ENCODE measurements around the gene HES2.
"Not testable (repeated sequence)": the region's sequence is repeated elsewhere in the genome, so short reads cannot be mapped to it uniquely, and the experiment has no call there.

Gene HES2

GRCh38 chr1:6437012-6437700 is 17.4 kb upstream of the HES2 start:
- DNase-seq (ENCODE audit: low read depth in 3 of 3, low spot score in 1 of 3), result not testable (repeated sequence)

- not testable (repeated sequence) for DNase-seq (ENCODE audit: low read depth in 3 of 3, low spot score in 1 of 3)
These were observed 16.6 kb upstream of the HES2 start for GRCh38 chr1:6436277-6436676.

- no peak for DNase-seq (ENCODE audit: low read depth in 3 of 3, low spot score in 1 of 3)
These were observed 15.8 kb upstream of the HES2 start for GRCh38 chr1:6435547-6435946.

GRCh38 chr1:6435129-6435528 is 15.4 kb upstream of the HES2 start:
- DNase-seq (ENCODE audit: low read depth in 3 of 3, low spot score in 1 of 3), result no peak

- DNase-seq (ENCODE audit: low read depth in 3 of 3, low spot score in 1 of 3), result no peak
These were observed 14.5 kb upstream of the HES2 start for GRCh38 chr1:6434186-6434585.

- not testable (repeated sequence) for DNase-seq (ENCODE audit: low read depth in 3 of 3, low spot score in 1 of 3)
These were observed 12.2 kb upstream of the HES2 start for GRCh38 chr1:6431645-6432579.

- DNase-seq (ENCODE audit: low read depth in 3 of 3, low spot score in 1 of 3), result not testable (repeated sequence)
These were observed 10.1 kb upstream of the HES2 start for GRCh38 chr1:6429660-6430411.

- not testable (repeated sequence) for DNase-seq (ENCODE audit: low read depth in 3 of 3, low spot score in 1 of 3)
These were observed 8.7 kb upstream of the HES2 start for GRCh38 chr1:6428453-6428852.

GRCh38 chr1:6427441-6428390 is 8.0 kb upstream of the HES2 start:
- no peak for DNase-seq (ENCODE audit: low read depth in 3 of 3, low spot score in 1 of 3)

- DNase-seq (ENCODE audit: low read depth in 3 of 3, low spot score in 1 of 3), result no peak
These were observed 7.2 kb upstream of the HES2 start for GRCh38 chr1:6426972-6427350.

GRCh38 chr1:6426277-6426971 is 6.7 kb upstream of the HES2 start:
- DNase-seq (ENCODE audit: low read depth in 3 of 3, low spot score in 1 of 3), result no peak

GRCh38 chr1:6425658-6426057 is 5.9 kb upstream of the HES2 start:
- DNase-seq (ENCODE audit: low read depth in 3 of 3, low spot score in 1 of 3), result no peak

GRCh38 chr1:6424619-6425593 is 5.2 kb upstream of the HES2 start, which contains the start of gene ESPN:
ESPN (plus strand) TSS chr1:6424776; CDS start chr1:6424956, 180 bp downstream.
- DNase-seq (ENCODE audit: low read depth in 3 of 3, low spot score in 1 of 3), result no peak

GRCh38 chr1:6424000-6424565 is 4.4 kb upstream of the HES2 start:
- DNase-seq (ENCODE audit: low read depth in 3 of 3, low spot score in 1 of 3), result no peak

- DNase-seq (ENCODE audit: low read depth in 3 of 3, low spot score in 1 of 3), result peak; percentile 38 to 64 (median 48)
These were observed 3.7 kb upstream of the HES2 start for GRCh38 chr1:6423321-6423999.

- no peak for DNase-seq (ENCODE audit: low read depth in 3 of 3, low spot score in 1 of 3)
These were observed 1.5 kb upstream of the HES2 start for GRCh38 chr1:6421266-6421665.

- no peak for DNase-seq (ENCODE audit: low read depth in 3 of 3, low spot score in 1 of 3)
These were observed 829 bp upstream of the HES2 start for GRCh38 chr1:6420454-6421042.

Data from stimulated activated CD4-positive, alpha-beta T cell treated with anti-CD3 and anti-CD28 coated beads, TNF-alpha, amount 100 ng/mL, for 1 hour (primary cell).